Measurements from ENCODE around the gene UNC13D. TPM values are rescaled to one million over a fixed set of nuclear protein-coding genes. Genes with fewer than 3 reads are reported as not detected.
A peak's percentile ranks its signal among the peaks of the same experiment; 100 is the strongest.

UNC13D gene
- total and polyA plus RNA-seq, 9 of the 15 experiments (the other 6 are each of a cell fraction or from before 2014, with no cell fraction given): 0.86 to 244 (median 69.2) TPM

DNA sequence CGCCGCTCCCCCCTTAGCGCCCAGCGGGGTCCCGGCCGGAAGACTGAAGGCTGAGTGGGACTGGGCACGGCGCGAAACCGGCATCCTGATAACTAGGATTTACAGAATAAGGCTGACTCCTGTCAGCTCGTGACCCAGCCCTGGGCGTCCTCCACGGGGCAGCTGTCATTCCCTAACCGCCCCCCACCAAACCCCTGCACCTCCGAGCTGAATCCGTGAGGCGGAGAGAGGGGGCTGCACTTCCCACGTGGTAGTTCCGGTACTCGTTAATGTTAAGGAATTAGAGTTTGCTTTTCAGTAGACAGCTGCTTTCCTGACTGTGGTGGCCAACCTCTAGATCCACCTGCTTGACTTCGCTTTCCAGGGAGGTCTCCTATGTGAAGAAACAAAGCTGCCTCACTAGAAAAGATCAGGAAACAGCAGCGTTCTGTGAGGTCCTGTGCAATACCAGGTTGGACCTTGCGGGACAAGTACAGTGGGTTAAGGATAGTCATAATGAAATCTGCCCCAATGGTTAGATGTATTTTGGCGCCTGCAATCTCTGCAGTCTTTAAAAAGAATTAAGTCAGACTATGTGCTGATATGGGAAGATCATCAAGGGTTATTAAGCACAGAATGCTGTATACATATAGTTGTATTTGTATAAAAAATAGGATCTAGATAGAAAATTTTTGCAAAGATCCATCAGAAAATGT lies 12.0 kb upstream of the UNC13D start:
- peak; percentile 69 for FAIRE-seq
- no peaks in the 10 kb centered on the region for H3K27me3 ChIP-seq (ENCODE audit: control insufficient read depth in 2 of 2, insufficient read depth in 2 of 2, low read length in 2 of 2)
- peak; percentile 70 for ATAC-seq
- 2% methylated on average over 24 of the region's 24 CpGs for WGBS (ENCODE audit: insufficient coverage, low coverage, missing lambda C conversion rate)
- H3K9ac ChIP-seq (ENCODE audit: insufficient read depth in 1 of 2, low read depth in 2 of 2, low read length in 2 of 2): peak overlapping the region; percentile 96 to 97
- no peaks in the 10 kb centered on the region for H3K9me3 ChIP-seq (replicated peaks; ENCODE audit: control insufficient read depth, insufficient read depth, low read depth, low read length)
- H3K4me1 ChIP-seq (replicated peaks in 1 of 2; ENCODE audit: control insufficient read depth in 2 of 2, insufficient read depth in 2 of 2, low read length in 2 of 2): peaks cover 31 to 34% of the 10 kb centered on the region in 2 experiments
- in situ Hi-C loops (cut with MboI): no loop called here
- H3K9me1 ChIP-seq (ENCODE audit: control insufficient read depth, insufficient read depth, low read length): no peaks in the 10 kb centered on the region
- peak overlapping the region; percentile 93 for H3K4me2 ChIP-seq (ENCODE audit: insufficient read depth, low read length)
- ChIA-PET POLR2A (interaction anchor here (0.6 to 8.2 kb wide), 12 partner anchors 9 to 1120 kb away, joined by 3 to 109 read pairs (median 4); partner anchors contain the start of gene UNC13D), CTCF (ENCODE audit: low intra/inter-chr PET ratio) (interaction anchor here (2.6 kb wide), 1 partner anchor 40 kb away, joined by 16 read pairs; the partner anchor contains the start of gene TRIM65)
- TSS peak; percentile 85 for BruUV-seq (replicated peaks)
- H2AFZ ChIP-seq (ENCODE audit: low read depth, low read length): peak overlapping the region; percentile 69
- peak overlapping the region; percentile 88 for H3K4me3 ChIP-seq
- H3K36me3 ChIP-seq (ENCODE audit: control insufficient read depth, insufficient read depth, low read length): peaks cover 5% of the 10 kb centered on the region; the same call in 2 of the 3 replicates
- peak overlapping the region; percentile 93 for H3K27ac ChIP-seq (ENCODE audit: extremely low read depth, low read depth, low read length)
- peaks cover 34% of the 10 kb centered on the region for H3K79me2 ChIP-seq (ENCODE audit: control insufficient read depth, insufficient read depth, low read length)
- DNase-seq (ENCODE audit: extremely low read depth in 1 of 4, low spot score in 3 of 4): peak in 1 of 4 experiments; percentile 49
- H4K20me1 ChIP-seq (replicated peaks; ENCODE audit: control insufficient read depth, insufficient read depth, low read length): no peaks in the 10 kb centered on the region
- intact Hi-C loops (cut with micrococcal nuclease): loop anchor here (5.0 kb wide), 1 partner anchor 74 kb away; the partner anchor contains the start of gene UNK
- TF ChIP-seq CHCHD3 (CRISPR knock-in tag; IDR thresholded peaks at IDR 0.05) (no peak), SMAD4 (CRISPR knock-in tag; conservative IDR thresholded peaks at IDR 0.05) (peak; percentile 71; the same call in 1 of the 2 replicates), NCOA4 (IDR thresholded peaks at IDR 0.05; ENCODE audit: partially characterized antibody) (no peak), HDAC1 (IDR thresholded peaks at IDR 0.05) (peak in 1 of 2 experiments; percentile 68; a peak in 1 of 4 replicates), SNIP1 (IDR thresholded peaks at IDR 0.05; ENCODE audit: low read depth) (no peak), ETV1 (tag; conservative IDR thresholded peaks at IDR 0.05; ENCODE audit: low read depth) (peak; percentile 61), ZNF695 (CRISPR knock-in tag; IDR thresholded peaks at IDR 0.05) (no peak), HSF4 (CRISPR knock-in tag; IDR thresholded peaks at IDR 0.05; ENCODE audit: borderline replicate concordance) (no peak), GATAD2A (IDR thresholded peaks at IDR 0.05) (0 out of 2 replicates have a peak, but pooled peaks have one; percentile 47), POLR2AphosphoS2 (IDR thresholded peaks at IDR 0.05; ENCODE audit: low read length) (peak; percentile 54), NCOR1 (IDR thresholded peaks at IDR 0.05) (0 out of 2 replicates have a peak, but pooled peaks have one; percentile 5)
- TF ChIP-seq, protein P1, sequence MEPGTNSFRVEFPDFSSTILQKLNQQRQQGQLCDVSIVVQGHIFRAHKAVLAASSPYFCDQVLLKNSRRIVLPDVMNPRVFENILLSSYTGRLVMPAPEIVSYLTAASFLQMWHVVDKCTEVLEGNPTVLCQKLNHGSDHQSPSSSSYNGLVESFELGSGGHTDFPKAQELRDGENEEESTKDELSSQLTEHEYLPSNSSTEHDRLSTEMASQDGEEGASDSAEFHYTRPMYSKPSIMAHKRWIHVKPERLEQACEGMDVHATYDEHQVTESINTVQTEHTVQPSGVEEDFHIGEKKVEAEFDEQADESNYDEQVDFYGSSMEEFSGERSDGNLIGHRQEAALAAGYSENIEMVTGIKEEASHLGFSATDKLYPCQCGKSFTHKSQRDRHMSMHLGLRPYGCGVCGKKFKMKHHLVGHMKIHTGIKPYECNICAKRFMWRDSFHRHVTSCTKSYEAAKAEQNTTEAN (CRISPR knock-in tag; IDR thresholded peaks at IDR 0.05): no peak
- TF ChIP-seq, protein P2, sequence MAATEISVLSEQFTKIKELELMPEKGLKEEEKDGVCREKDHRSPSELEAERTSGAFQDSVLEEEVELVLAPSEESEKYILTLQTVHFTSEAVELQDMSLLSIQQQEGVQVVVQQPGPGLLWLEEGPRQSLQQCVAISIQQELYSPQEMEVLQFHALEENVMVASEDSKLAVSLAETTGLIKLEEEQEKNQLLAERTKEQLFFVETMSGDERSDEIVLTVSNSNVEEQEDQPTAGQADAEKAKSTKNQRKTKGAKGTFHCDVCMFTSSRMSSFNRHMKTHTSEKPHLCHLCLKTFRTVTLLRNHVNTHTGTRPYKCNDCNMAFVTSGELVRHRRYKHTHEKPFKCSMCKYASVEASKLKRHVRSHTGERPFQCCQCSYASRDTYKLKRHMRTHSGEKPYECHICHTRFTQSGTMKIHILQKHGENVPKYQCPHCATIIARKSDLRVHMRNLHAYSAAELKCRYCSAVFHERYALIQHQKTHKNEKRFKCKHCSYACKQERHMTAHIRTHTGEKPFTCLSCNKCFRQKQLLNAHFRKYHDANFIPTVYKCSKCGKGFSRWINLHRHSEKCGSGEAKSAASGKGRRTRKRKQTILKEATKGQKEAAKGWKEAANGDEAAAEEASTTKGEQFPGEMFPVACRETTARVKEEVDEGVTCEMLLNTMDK (IDR thresholded peaks at IDR 0.05; ENCODE audit: borderline replicate concordance, insufficient read depth, low read depth, low read length, poor library complexity, severe bottlenecking): peak; percentile 44
- TF ChIP-seq, protein P3, sequence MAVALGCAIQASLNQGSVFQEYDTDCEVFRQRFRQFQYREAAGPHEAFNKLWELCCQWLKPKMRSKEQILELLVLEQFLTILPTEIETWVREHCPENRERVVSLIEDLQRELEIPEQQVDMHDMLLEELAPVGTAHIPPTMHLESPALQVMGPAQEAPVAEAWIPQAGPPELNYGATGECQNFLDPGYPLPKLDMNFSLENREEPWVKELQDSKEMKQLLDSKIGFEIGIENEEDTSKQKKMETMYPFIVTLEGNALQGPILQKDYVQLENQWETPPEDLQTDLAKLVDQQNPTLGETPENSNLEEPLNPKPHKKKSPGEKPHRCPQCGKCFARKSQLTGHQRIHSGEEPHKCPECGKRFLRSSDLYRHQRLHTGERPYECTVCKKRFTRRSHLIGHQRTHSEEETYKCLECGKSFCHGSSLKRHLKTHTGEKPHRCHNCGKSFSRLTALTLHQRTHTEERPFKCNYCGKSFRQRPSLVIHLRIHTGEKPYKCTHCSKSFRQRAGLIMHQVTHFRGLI (CRISPR knock-in tag; IDR thresholded peaks at IDR 0.05): no peak
- TF ChIP-seq, protein P4, sequence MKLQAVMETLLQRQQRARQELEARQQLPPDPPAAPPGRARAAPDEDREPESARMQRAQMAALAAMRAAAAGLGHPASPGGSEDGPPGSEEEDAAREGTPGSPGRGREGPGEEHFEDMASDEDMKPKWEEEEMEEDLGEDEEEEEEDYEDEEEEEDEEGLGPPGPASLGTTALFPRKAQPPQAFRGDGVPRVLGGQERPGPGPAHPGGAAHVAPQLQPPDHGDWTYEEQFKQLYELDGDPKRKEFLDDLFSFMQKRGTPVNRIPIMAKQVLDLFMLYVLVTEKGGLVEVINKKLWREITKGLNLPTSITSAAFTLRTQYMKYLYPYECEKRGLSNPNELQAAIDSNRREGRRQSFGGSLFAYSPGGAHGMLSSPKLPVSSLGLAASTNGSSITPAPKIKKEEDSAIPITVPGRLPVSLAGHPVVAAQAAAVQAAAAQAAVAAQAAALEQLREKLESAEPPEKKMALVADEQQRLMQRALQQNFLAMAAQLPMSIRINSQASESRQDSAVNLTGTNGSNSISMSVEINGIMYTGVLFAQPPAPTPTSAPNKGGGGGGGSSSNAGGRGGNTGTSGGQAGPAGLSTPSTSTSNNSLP (IDR thresholded peaks at IDR 0.05; ENCODE audit: borderline replicate concordance, low read depth, low read length): 0 out of 2 replicates have a peak, but pooled peaks have one; percentile 15
